Measurements from ENCODE around the gene DNAJC1. TPM values are rescaled to one million over a fixed set of nuclear protein-coding genes. Genes with fewer than 3 reads are reported as not detected.
"Not testable (repeated sequence)": the region's sequence is repeated elsewhere in the genome, so short reads cannot be mapped to it uniquely, and the experiment has no call there.

The DNAJC1 gene
- total and polyA plus RNA-seq, 11 donors: 9.5 to 68.4 (median 14.1) TPM

- ATAC-seq: no peak
- intact Hi-C loops (cut with DNase I): no loop called here
Measured at GRCh38 chr10:21843645-21844044, 159.9 kb downstream of the DNAJC1 start.

GRCh38 chr10:21841273-21841672, 162.3 kb downstream of the DNAJC1 start:
- H3K9me3 ChIP-seq; H3K27ac ChIP-seq; DNase-seq; H3K4me3 ChIP-seq; H3K4me1 ChIP-seq; ATAC-seq; H3K36me3 ChIP-seq; intact Hi-C loops (cut with DNase I); H3K27me3 ChIP-seq: not testable (repeated sequence)
- WGBS, 4 donors: 96 to 100% (median 99%) methylated on average over 2 of the region's 2 CpGs

More at GRCh38 chr10:21843645-21844044, 159.9 kb downstream of the DNAJC1 start:
- peaks cover 0 to 9% (median 0%) of the 10 kb centered on the region in 12 donors for H3K9me3 ChIP-seq
- WGBS, 4 donors: 93 to 100% (median 98%) methylated on average over 1 of the region's 1 CpG
- no peak for TF ChIP-seq POLR2A (IDR thresholded peaks at IDR 0.05)
- TF ChIP-seq, protein P1, sequence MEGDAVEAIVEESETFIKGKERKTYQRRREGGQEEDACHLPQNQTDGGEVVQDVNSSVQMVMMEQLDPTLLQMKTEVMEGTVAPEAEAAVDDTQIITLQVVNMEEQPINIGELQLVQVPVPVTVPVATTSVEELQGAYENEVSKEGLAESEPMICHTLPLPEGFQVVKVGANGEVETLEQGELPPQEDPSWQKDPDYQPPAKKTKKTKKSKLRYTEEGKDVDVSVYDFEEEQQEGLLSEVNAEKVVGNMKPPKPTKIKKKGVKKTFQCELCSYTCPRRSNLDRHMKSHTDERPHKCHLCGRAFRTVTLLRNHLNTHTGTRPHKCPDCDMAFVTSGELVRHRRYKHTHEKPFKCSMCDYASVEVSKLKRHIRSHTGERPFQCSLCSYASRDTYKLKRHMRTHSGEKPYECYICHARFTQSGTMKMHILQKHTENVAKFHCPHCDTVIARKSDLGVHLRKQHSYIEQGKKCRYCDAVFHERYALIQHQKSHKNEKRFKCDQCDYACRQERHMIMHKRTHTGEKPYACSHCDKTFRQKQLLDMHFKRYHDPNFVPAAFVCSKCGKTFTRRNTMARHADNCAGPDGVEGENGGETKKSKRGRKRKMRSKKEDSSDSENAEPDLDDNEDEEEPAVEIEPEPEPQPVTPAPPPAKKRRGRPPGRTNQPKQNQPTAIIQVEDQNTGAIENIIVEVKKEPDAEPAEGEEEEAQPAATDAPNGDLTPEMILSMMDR (IDR thresholded peaks at IDR 0.05): no peak
- no peaks in the 10 kb centered on the region for H3K27me3 ChIP-seq
- no peak for DNase-seq
- no peaks in the 10 kb centered on the region for H3K4me1 ChIP-seq
- no peak overlapping the region for H3K4me3 ChIP-seq
- no peaks in the 10 kb centered on the region for H3K36me3 ChIP-seq
- H3K27ac ChIP-seq: no peak overlapping the region

DNA sequence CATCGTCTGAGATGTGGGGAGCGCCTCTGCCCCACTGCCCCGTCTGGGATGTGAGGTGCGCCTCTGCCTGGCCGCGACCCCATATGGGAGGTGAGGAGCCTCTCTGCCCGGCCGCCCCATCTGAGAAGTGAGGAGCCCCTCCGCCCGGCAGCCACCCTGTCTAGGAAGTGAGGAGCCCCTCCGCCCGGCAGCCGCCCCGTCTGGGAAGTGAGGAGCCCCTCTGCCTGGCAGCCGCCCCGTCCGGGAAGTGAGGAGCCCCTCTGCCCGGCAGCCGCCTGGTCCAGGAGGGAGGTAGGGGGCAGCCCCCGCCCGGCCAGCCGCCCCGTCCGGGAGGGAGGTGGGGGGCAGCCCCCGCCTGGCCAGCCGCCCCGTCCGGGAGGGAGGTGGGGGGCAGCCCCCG, 166.0 kb downstream of the DNAJC1 start:
- peaks cover 0 to 21% (median 0%) of the 10 kb centered on the region in 9 donors for H3K36me3 ChIP-seq
- intact Hi-C loops (cut with DNase I); H3K4me3 ChIP-seq; H3K4me1 ChIP-seq; H3K27me3 ChIP-seq; H3K27ac ChIP-seq; DNase-seq; ATAC-seq: not testable (repeated sequence)
- WGBS, 4 donors: 97 to 99% (median 98%) methylated on average over 9 to 29 of the region's 29 CpGs
- peaks cover 0 to 39% (median 12%) of the 10 kb centered on the region in 12 donors for H3K9me3 ChIP-seq

GRCh38 chr10:21834574-21834973, 169.0 kb downstream of the DNAJC1 start:
- H3K27me3 ChIP-seq; DNase-seq; ATAC-seq; H3K4me1 ChIP-seq; H3K4me3 ChIP-seq; H3K27ac ChIP-seq; intact Hi-C loops (cut with DNase I): not testable (repeated sequence)
- 86 to 97% (median 93%) methylated on average over 6 to 10 of the region's 10 CpGs for WGBS, 4 donors
- Histone ChIP-seq H3K36me3 (peaks cover 0 to 24% (median 0%) of the 10 kb centered on the region in 9 donors), H3K9me3 (peaks cover 0 to 58% (median 24%) of the 10 kb centered on the region in 12 donors)

GRCh38 chr10:21832821-21833130, 170.8 kb downstream of the DNAJC1 start:
- H3K9me3 ChIP-seq: peaks cover 0 to 76% (median 38%) of the 10 kb centered on the region in 12 donors
- H3K27me3 ChIP-seq: no peaks in the 10 kb centered on the region
- WGBS, 4 donors: 92 to 97% (median 95%) methylated on average over 1 of the region's 1 CpG
- DNase-seq (no peak), ATAC-seq (no peak)
- no peaks in the 10 kb centered on the region for H3K4me1 ChIP-seq
- H3K4me3 ChIP-seq: no peak overlapping the region
- H3K36me3 ChIP-seq: peaks cover 0 to 29% (median 0%) of the 10 kb centered on the region in 9 donors
- intact Hi-C loops (cut with DNase I): no loop called here
- TF ChIP-seq POLR2A (IDR thresholded peaks at IDR 0.05): no peak
- TF ChIP-seq, protein P1 (IDR thresholded peaks at IDR 0.05): no peak
- H3K27ac ChIP-seq: no peak overlapping the region
